WTC11 (cell line): ENCODE data around the gene TC2N. TPM values are rescaled to one million over a fixed set of nuclear protein-coding genes. Genes with fewer than 3 reads are reported as not detected.

Experiments used
- ATAC-seq: fragments of 200-7000 bp; cut with Tn5 transposase; 2 replicates; pipeline ENCODE4 v1.10.0; 2021; ENCODE audit warnings: mild to moderate bottlenecking, moderate library complexity
- CTCF ChIA-PET: fragments of 300-600 bp; sonication (Branson Sonifier 250); formaldehyde crosslinking; loops from one replicate; lab custom pipeline; 2021; ENCODE audit warnings: antibody characterized with exemption; lab: Charles Lee
- POLR2A ChIA-PET: fragments of 350-600 bp; sonication (Branson Sonifier 250); formaldehyde crosslinking; loops from one replicate; lab custom pipeline; 2021; ENCODE audit warnings: antibody characterized with exemption; lab: Charles Lee
- DNase-seq: peaks from one replicate; pipeline ENCODE4 v3.0.0; 2021; ENCODE audit warnings: low spot score
- H3K27ac Mint-ChIP-seq: 2 replicates; pipeline ENCODE4 v1.8.0; 2021; ENCODE audit warnings: mixed read lengths
- H3K27me3 Mint-ChIP-seq: 2 replicates; pipeline ENCODE4 v1.8.0; 2021; ENCODE audit warnings: low read depth, mild to moderate bottlenecking, moderate library complexity, mixed read lengths
- H3K36me3 Mint-ChIP-seq: 2 replicates; pipeline ENCODE4 v1.8.0; 2021; ENCODE audit warnings: mixed read lengths
- H3K4me1 Mint-ChIP-seq: 2 replicates; pipeline ENCODE4 v1.8.0; 2022; ENCODE audit warnings: mixed read lengths
- H3K4me3 Mint-ChIP-seq: 2 replicates; pipeline ENCODE4 v1.8.0; 2021; ENCODE audit warnings: mild to moderate bottlenecking, moderate library complexity, mixed read lengths
- H3K9me3 Mint-ChIP-seq: 2 replicates; pipeline ENCODE4 v1.8.0; 2021; ENCODE audit warnings: mixed read lengths
- CBFB ChIP-seq: sonication (generic); formaldehyde crosslinking; IDR thresholded peaks from 2 replicates; pipeline ENCODE4 v1.8.1; 2022; ENCODE audit warnings: mild to moderate bottlenecking, low read depth, missing genetic modification reagents
- CREB1 ChIP-seq: sonication (generic); formaldehyde crosslinking; IDR thresholded peaks from 2 replicates; pipeline ENCODE4 v1.8.0; 2023; ENCODE audit warnings: mild to moderate bottlenecking, missing genetic modification reagents
- CREM ChIP-seq: sonication (generic); formaldehyde crosslinking; IDR thresholded peaks from 2 replicates; pipeline ENCODE4 v1.8.1; 2022; ENCODE audit warnings: mild to moderate bottlenecking, missing genetic modification reagents, moderate library complexity
- FOXP1 ChIP-seq: sonication (generic); formaldehyde crosslinking; IDR thresholded peaks from 2 replicates; pipeline ENCODE4 v1.8.0; 2022; ENCODE audit warnings: missing genetic modification reagents, mild to moderate bottlenecking, moderate library complexity, borderline replicate concordance
- GTF2I ChIP-seq: fragments of 250-450 bp; sonication (Bioruptor Pico); conservative IDR thresholded peaks from 2 replicates; pipeline ENCODE4 v1.4.0; 2021; ENCODE audit warnings: mild to moderate bottlenecking
- IRF2 ChIP-seq: sonication (generic); formaldehyde crosslinking; IDR thresholded peaks from 2 replicates; pipeline ENCODE4 v1.8.0; 2022; ENCODE audit warnings: low read depth, missing genetic modification reagents, borderline replicate concordance
- NR1H2 ChIP-seq: sonication (generic); formaldehyde crosslinking; IDR thresholded peaks from 2 replicates; pipeline ENCODE4 v1.9.0; 2021; ENCODE audit warnings: mild to moderate bottlenecking, moderate library complexity, missing genetic modification reagents
- TEAD4 ChIP-seq: sonication (generic); formaldehyde crosslinking; IDR thresholded peaks from 2 replicates; pipeline ENCODE4 v1.8.0; 2022; ENCODE audit warnings: mild to moderate bottlenecking, missing genetic modification reagents
- ZNF416 ChIP-seq: fragments of 250-450 bp; sonication (Bioruptor Pico); IDR thresholded peaks from 2 replicates; pipeline ENCODE4 v1.9.0; 2021; ENCODE audit warnings: mild to moderate bottlenecking, inconsistent platforms
- total RNA-seq: library from RNA; stranded (reverse); gene quantifications from 3 replicates; pipeline ENCODE4 v1.2.3, GENCODE V29; 2021
- TF ChIP-seq, protein P1 (sequence below): fragments of 250-450 bp; sonication (Bioruptor Pico); IDR thresholded peaks from 2 replicates; pipeline ENCODE4 v1.9.0; 2021; ENCODE audit warnings: moderate library complexity, mild to moderate bottlenecking, inconsistent platforms, borderline replicate concordance
- TF ChIP-seq, protein P2 (sequence below): fragments of 250-450 bp; sonication (Bioruptor Pico); conservative IDR thresholded peaks from 2 replicates; pipeline ENCODE4 v1.9.0; 2021; ENCODE audit warnings: mild to moderate bottlenecking
- TF ChIP-seq, protein P3 (sequence below): sonication (generic); formaldehyde crosslinking; IDR thresholded peaks from 2 replicates; pipeline ENCODE4 v1.8.1; 2022; ENCODE audit warnings: mild to moderate bottlenecking, missing genetic modification reagents, moderate library complexity, borderline replicate concordance
- TF ChIP-seq, protein P4 (sequence below): sonication (generic); formaldehyde crosslinking; IDR thresholded peaks from 2 replicates; pipeline ENCODE4 v1.8.1; 2023; ENCODE audit warnings: mild to moderate bottlenecking, missing genetic modification reagents, moderate library complexity
- TF ChIP-seq, protein P5 (sequence below): fragments of 250-450 bp; sonication (Bioruptor Pico); IDR thresholded peaks from 2 replicates; pipeline ENCODE4 v1.9.0; 2021; ENCODE audit warnings: mild to moderate bottlenecking
- TF ChIP-seq, protein P6 (sequence below): sonication (generic); formaldehyde crosslinking; IDR thresholded peaks from 2 replicates; pipeline ENCODE4 v1.8.1; 2023; ENCODE audit warnings: mild to moderate bottlenecking, missing genetic modification reagents, moderate library complexity
- TF ChIP-seq, protein P7 (sequence below): sonication (generic); formaldehyde crosslinking; IDR thresholded peaks from 2 replicates; pipeline ENCODE4 v1.8.0; 2022; ENCODE audit warnings: mild to moderate bottlenecking, missing genetic modification reagents
- TF ChIP-seq, protein P8 (sequence below): sonication (generic); formaldehyde crosslinking; IDR thresholded peaks from 2 replicates; pipeline ENCODE4 v1.8.1; 2022; ENCODE audit warnings: mild to moderate bottlenecking, moderate library complexity, missing genetic modification reagents

TC2N gene
- total RNA-seq, 1 experiment from 2014 or later: 33.0 TPM

DNA sequence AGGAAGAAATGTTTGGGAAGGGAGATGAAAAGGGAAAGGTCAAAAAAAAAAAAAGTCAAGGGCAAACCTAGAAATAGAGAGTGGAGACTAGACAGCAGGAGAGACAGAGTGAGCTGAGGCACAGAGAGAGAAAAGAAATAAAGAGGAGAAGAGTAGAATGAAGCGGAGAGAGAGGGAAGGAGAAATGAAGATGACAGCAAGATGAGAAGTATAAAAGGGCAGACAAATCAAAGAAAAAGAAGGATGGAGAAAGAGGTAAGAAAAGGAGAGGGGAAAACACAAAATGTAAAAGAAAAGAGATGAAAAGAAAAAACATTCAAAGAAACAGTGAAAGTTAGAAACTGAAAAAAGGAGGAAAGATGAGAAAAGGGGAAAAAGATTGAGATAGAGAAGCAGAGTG is 53.0 kb downstream of the TC2N start:
- H3K27ac Mint-ChIP-seq: peak overlapping the region; percentile 13; the same call in 1 of the 2 replicates
- ChIA-PET CTCF (interaction anchor here (0.7 kb wide), 1 partner anchor 97 kb away, joined by 4 read pairs; no protein-coding TSS in a partner anchor), POLR2A (no interaction called here)
- H3K27me3 Mint-ChIP-seq: no peaks in the 10 kb centered on the region; the same call in 1 of the 2 replicates
- TF ChIP-seq TEAD4 (CRISPR knock-in tag) (no peak), FOXP1 (no peak), NR1H2 (CRISPR knock-in tag) (no peak), ZNF416 (CRISPR knock-in tag) (no peak), CREM (no peak), CREB1 (CRISPR knock-in tag) (no peak), CBFB (CRISPR knock-in tag) (no peak), GTF2I (CRISPR knock-in tag) (no peak)
- TF ChIP-seq, protein P1, sequence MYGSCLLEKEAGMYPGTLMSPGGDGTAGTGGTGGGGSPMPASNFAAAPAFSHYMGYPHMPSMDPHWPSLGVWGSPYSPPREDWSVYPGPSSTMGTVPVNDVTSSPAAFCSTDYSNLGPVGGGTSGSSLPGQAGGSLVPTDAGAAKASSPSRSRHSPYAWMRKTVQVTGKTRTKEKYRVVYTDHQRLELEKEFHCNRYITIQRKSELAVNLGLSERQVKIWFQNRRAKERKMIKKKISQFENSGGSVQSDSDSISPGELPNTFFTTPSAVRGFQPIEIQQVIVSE (CRISPR knock-in tag): no peak
- TF ChIP-seq, protein P2, sequence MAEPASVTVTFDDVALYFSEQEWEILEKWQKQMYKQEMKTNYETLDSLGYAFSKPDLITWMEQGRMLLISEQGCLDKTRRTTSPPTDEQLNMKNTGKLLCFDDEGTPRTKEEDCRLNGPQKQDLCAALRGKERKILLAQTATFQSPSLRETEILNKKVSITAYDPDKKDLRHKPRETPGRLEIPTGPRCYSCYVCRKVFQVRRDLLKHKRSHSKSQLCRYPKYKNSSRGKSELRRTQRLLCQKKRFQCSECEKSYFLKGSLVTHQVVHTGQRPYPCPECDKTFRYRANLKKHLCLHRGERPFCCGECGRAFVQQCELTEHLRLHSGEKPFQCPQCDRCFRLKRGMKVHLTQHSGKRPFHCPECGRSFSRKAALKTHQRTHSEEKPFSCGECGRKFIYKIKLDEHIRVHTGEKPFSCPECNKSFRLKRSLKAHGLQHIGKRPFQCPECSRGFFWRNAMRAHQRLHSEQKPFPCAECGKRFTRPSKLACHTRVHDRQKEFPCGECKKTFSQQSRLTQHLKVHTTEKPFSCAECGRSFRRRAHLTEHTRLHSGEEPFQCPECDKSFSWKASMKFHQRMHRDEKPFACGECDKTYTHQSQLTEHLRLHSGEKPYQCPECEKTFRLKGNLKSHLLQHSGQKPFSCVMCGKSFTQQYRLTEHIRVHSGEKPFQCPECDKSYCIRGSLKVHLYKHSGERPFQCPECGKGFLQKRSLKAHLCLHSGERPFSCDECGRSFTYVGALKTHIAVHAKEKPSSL: no peak
- TF ChIP-seq, protein P3, sequence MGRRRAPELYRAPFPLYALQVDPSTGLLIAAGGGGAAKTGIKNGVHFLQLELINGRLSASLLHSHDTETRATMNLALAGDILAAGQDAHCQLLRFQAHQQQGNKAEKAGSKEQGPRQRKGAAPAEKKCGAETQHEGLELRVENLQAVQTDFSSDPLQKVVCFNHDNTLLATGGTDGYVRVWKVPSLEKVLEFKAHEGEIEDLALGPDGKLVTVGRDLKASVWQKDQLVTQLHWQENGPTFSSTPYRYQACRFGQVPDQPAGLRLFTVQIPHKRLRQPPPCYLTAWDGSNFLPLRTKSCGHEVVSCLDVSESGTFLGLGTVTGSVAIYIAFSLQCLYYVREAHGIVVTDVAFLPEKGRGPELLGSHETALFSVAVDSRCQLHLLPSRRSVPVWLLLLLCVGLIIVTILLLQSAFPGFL (CRISPR knock-in tag): no peak
- TF ChIP-seq, protein P4, sequence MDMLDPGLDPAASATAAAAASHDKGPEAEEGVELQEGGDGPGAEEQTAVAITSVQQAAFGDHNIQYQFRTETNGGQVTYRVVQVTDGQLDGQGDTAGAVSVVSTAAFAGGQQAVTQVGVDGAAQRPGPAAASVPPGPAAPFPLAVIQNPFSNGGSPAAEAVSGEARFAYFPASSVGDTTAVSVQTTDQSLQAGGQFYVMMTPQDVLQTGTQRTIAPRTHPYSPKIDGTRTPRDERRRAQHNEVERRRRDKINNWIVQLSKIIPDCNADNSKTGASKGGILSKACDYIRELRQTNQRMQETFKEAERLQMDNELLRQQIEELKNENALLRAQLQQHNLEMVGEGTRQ: no peak
- TF ChIP-seq, protein P5, sequence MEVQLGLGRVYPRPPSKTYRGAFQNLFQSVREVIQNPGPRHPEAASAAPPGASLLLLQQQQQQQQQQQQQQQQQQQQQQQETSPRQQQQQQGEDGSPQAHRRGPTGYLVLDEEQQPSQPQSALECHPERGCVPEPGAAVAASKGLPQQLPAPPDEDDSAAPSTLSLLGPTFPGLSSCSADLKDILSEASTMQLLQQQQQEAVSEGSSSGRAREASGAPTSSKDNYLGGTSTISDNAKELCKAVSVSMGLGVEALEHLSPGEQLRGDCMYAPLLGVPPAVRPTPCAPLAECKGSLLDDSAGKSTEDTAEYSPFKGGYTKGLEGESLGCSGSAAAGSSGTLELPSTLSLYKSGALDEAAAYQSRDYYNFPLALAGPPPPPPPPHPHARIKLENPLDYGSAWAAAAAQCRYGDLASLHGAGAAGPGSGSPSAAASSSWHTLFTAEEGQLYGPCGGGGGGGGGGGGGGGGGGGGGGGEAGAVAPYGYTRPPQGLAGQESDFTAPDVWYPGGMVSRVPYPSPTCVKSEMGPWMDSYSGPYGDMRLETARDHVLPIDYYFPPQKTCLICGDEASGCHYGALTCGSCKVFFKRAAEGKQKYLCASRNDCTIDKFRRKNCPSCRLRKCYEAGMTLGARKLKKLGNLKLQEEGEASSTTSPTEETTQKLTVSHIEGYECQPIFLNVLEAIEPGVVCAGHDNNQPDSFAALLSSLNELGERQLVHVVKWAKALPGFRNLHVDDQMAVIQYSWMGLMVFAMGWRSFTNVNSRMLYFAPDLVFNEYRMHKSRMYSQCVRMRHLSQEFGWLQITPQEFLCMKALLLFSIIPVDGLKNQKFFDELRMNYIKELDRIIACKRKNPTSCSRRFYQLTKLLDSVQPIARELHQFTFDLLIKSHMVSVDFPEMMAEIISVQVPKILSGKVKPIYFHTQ: no peak
- TF ChIP-seq, protein P6, sequence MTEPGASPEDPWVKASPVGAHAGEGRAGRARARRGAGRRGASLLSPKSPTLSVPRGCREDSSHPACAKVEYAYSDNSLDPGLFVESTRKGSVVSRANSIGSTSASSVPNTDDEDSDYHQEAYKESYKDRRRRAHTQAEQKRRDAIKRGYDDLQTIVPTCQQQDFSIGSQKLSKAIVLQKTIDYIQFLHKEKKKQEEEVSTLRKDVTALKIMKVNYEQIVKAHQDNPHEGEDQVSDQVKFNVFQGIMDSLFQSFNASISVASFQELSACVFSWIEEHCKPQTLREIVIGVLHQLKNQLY: no peak
- DNase-seq (no peak), ATAC-seq (no peak)
- peaks cover 21% of the 10 kb centered on the region for H3K9me3 Mint-ChIP-seq
- peaks cover 23% of the 10 kb centered on the region for H3K4me1 Mint-ChIP-seq
- peaks cover 24% of the 10 kb centered on the region for H3K36me3 Mint-ChIP-seq
- no peak overlapping the region for H3K4me3 Mint-ChIP-seq

DNA sequence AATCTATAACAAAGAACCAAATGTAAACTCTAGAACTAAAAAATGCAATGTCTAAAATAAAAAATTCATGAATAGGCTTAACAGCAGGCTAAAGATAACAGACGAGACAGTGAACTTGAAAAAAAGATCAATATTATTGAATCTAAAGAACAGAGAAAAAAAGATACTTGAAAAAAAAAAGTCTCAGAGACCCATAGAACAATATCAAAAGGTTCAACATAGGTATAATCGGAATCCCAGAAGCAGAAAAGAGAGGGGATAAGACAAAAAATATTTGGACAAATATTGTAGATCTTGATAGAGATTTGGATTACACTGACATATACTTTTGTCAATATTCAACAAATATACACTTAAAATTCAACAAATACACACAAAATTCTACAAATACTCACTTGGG is 56.6 kb downstream of the TC2N start:
- Mint-ChIP-seq H3K4me3 (no peak overlapping the region), H3K27me3 (peaks cover 3% of the 10 kb centered on the region; the same call in 1 of the 2 replicates)
- DNase-seq: no peak
- TF ChIP-seq, protein P7, sequence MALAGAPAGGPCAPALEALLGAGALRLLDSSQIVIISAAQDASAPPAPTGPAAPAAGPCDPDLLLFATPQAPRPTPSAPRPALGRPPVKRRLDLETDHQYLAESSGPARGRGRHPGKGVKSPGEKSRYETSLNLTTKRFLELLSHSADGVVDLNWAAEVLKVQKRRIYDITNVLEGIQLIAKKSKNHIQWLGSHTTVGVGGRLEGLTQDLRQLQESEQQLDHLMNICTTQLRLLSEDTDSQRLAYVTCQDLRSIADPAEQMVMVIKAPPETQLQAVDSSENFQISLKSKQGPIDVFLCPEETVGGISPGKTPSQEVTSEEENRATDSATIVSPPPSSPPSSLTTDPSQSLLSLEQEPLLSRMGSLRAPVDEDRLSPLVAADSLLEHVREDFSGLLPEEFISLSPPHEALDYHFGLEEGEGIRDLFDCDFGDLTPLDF (CRISPR knock-in tag): no peak
- no peak for TF ChIP-seq IRF2 (CRISPR knock-in tag)
- TF ChIP-seq, protein P8, sequence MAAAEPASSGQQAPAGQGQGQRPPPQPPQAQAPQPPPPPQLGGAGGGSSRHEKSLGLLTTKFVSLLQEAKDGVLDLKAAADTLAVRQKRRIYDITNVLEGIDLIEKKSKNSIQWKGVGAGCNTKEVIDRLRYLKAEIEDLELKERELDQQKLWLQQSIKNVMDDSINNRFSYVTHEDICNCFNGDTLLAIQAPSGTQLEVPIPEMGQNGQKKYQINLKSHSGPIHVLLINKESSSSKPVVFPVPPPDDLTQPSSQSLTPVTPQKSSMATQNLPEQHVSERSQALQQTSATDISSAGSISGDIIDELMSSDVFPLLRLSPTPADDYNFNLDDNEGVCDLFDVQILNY (CRISPR knock-in tag): no peak
- TF ChIP-seq, all 79 proteins: peak for 0
- H3K9me3 Mint-ChIP-seq: peaks cover 54% of the 10 kb centered on the region
- ATAC-seq: no peak
- POLR2A ChIA-PET: no interaction called here
- H3K27ac Mint-ChIP-seq: no peak overlapping the region
- CTCF ChIA-PET: no interaction called here
- peaks cover 60% of the 10 kb centered on the region for H3K36me3 Mint-ChIP-seq
- peaks cover 5% of the 10 kb centered on the region; the same call in 1 of the 2 replicates for H3K4me1 Mint-ChIP-seq
